Endodermal cell (in vitro differentiated cells): ENCODE measurements around the gene DACH2. TPM values are rescaled to one million over a fixed set of nuclear protein-coding genes. Genes with fewer than 3 reads are reported as not detected.

Experiments
- DNase-seq: peaks from one replicate; pipeline ENCODE4 v3.0.0-alpha.2; 2017
- H3K27ac ChIP-seq: 2 replicates; pipeline ENCODE4 v1.5.1; 2013; ENCODE audit warnings: mild to moderate bottlenecking, low read depth, low read length, moderate library complexity
- H3K27me3 ChIP-seq: 2 replicates; pipeline ENCODE4 v1.6.1; 2013; ENCODE audit warnings: mild to moderate bottlenecking, low read length, moderate library complexity; ENCODE audit not compliant: insufficient read depth, control insufficient read depth, poor library complexity, severe bottlenecking
- H3K36me3 ChIP-seq: 2 replicates; pipeline ENCODE4 v1.7.0; 2013; ENCODE audit warnings: mild to moderate bottlenecking, low read length, moderate library complexity; ENCODE audit not compliant: control insufficient read depth, insufficient read depth
- H3K4me1 ChIP-seq: one replicate; pipeline ENCODE4 v1.7.0; 2013; ENCODE audit warnings: low read length; ENCODE audit not compliant: control insufficient read depth, insufficient read depth
- H3K4me3 ChIP-seq: 2 replicates; pipeline ENCODE4 v1.5.1; 2013; ENCODE audit warnings: mild to moderate bottlenecking, low read length, moderate library complexity
- H3K9ac ChIP-seq: 2 replicates; pipeline ENCODE4 v1.6.1; 2013; ENCODE audit warnings: mild to moderate bottlenecking, low read length, moderate library complexity; ENCODE audit not compliant: poor library complexity, severe bottlenecking; ENCODE audit errors: extremely low read depth
- H3K9me3 ChIP-seq: 2 replicates; pipeline ENCODE4 v1.6.1; 2013; ENCODE audit warnings: mild to moderate bottlenecking, low read length, moderate library complexity; ENCODE audit not compliant: control insufficient read depth
- H3K27ac Mint-ChIP-seq: 2 replicates; pipeline ENCODE4 v1.8.0; 2020; ENCODE audit warnings: mixed read lengths
- H3K27me3 Mint-ChIP-seq: 2 replicates; pipeline ENCODE4 v1.8.0; 2021; ENCODE audit warnings: mild to moderate bottlenecking, mixed read lengths; ENCODE audit not compliant: insufficient read depth
- H3K36me3 Mint-ChIP-seq: 2 replicates; pipeline ENCODE4 v1.8.0; 2020; ENCODE audit warnings: low read depth, mixed read lengths
- H3K4me1 Mint-ChIP-seq: 2 replicates; pipeline ENCODE4 v1.8.0; 2020; ENCODE audit warnings: mixed read lengths
- H3K4me3 Mint-ChIP-seq: 2 replicates; pipeline ENCODE4 v1.8.0; 2020; ENCODE audit warnings: mild to moderate bottlenecking, moderate library complexity, mixed read lengths
- H3K9me3 Mint-ChIP-seq: 2 replicates; pipeline ENCODE4 v1.8.0; 2020; ENCODE audit warnings: mild to moderate bottlenecking, mixed read lengths
- WGBS, 2 experiments: methylation state at CpG; one replicate each; pipeline versions ENCODE4 v1.1.5 to v1.1.7; 2013; ENCODE audit warnings: missing lambda C conversion rate in 2 of 2, mixed read lengths in 1 of 2; ENCODE audit not compliant: insufficient coverage in 1 of 2, insufficient read length in 1 of 2; 5-methylcytosine and 5-hydroxymethylcytosine counted together
- total RNA-seq, 2 donors: library from RNA; stranded (reverse); fragmentation: NEBNext Ultra II Directional in 1 of 2; extraction: Animal tissue kit (Norgen Biotek cat#: 25700) in 1 of 2; gene quantifications; 2 replicates in 1 of 2; 3 replicates in 1 of 2; pipeline ENCODE4 v1.2.1, GENCODE V29; 2021
- TF ChIP-seq, protein P1 (sequence below): fragments of 200-600 bp; sonication (generic); conservative IDR thresholded peaks from 2 replicates; pipeline ENCODE4 v1.5.0; 2021; ENCODE audit warnings: antibody characterized with exemption, mild to moderate bottlenecking

Gene DACH2
- total RNA-seq, 2 donors from 2014 or later: 2.2 to 2.3 TPM

GRCh38 chrX:86148594-86148993 lies 343 bp downstream of the DACH2 start:
- Mint-ChIP-seq H3K27me3 (peaks cover 53% of the 10 kb centered on the region), H3K4me3 (peak overlapping the region; percentile 81), H3K27ac (peak overlapping the region; percentile 56), H3K9me3 (no peaks in the 10 kb centered on the region), H3K36me3 (no peaks in the 10 kb centered on the region), H3K4me1 (peaks cover 14% of the 10 kb centered on the region)
- no peak overlapping the region for H3K9ac ChIP-seq
- no peaks in the 10 kb centered on the region for H3K36me3 ChIP-seq
- peak overlapping the region; percentile 86 for H3K4me3 ChIP-seq
- H3K4me1 ChIP-seq: no peaks in the 10 kb centered on the region
- no peaks in the 10 kb centered on the region for H3K9me3 ChIP-seq
- TF ChIP-seq, protein P1, sequence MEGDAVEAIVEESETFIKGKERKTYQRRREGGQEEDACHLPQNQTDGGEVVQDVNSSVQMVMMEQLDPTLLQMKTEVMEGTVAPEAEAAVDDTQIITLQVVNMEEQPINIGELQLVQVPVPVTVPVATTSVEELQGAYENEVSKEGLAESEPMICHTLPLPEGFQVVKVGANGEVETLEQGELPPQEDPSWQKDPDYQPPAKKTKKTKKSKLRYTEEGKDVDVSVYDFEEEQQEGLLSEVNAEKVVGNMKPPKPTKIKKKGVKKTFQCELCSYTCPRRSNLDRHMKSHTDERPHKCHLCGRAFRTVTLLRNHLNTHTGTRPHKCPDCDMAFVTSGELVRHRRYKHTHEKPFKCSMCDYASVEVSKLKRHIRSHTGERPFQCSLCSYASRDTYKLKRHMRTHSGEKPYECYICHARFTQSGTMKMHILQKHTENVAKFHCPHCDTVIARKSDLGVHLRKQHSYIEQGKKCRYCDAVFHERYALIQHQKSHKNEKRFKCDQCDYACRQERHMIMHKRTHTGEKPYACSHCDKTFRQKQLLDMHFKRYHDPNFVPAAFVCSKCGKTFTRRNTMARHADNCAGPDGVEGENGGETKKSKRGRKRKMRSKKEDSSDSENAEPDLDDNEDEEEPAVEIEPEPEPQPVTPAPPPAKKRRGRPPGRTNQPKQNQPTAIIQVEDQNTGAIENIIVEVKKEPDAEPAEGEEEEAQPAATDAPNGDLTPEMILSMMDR: no peak
- 0% methylated on average over 3 to 23 of the region's 23 CpGs for WGBS, 2 experiments
- no peak for DNase-seq
- peaks cover 35% of the 10 kb centered on the region for H3K27me3 ChIP-seq
- no peak overlapping the region for H3K27ac ChIP-seq

DNA sequence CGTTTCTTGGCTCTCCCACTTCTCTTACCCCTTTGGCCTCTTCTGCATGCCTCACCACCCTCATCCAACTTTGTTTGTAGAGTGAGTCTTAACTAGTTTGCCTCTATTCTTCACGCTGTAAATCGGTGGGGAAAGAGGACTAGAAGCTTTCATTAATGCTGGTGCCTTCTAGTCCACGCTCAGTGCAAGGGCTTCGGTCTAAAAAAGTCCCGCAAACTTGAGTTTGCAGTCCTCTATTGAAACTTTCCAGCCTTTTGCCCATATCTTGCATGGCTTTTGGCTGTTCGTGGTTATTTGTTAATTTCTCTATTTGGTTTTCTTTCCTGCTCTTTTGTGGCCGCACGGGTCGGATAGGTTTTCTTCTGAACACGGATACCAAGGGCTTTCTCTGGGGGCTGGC lies 868 bp downstream of the DACH2 start:
- H3K36me3 ChIP-seq: no peaks in the 10 kb centered on the region
- no peak overlapping the region for H3K27ac ChIP-seq
- Mint-ChIP-seq H3K9me3 (no peaks in the 10 kb centered on the region), H3K4me1 (peaks cover 9% of the 10 kb centered on the region), H3K27me3 (peaks cover 50% of the 10 kb centered on the region), H3K4me3 (peak overlapping the region; percentile 81), H3K27ac (no peak overlapping the region), H3K36me3 (no peaks in the 10 kb centered on the region)
- H3K9me3 ChIP-seq: no peaks in the 10 kb centered on the region
- no peaks in the 10 kb centered on the region for H3K4me1 ChIP-seq
- no peak for DNase-seq
- H3K27me3 ChIP-seq: peaks cover 35% of the 10 kb centered on the region
- TF ChIP-seq, protein P1: no peak
- peak overlapping the region; percentile 86 for H3K4me3 ChIP-seq
- no peak overlapping the region for H3K9ac ChIP-seq
- 15 to 40% methylated on average over 1 to 11 of the region's 11 CpGs for WGBS, 2 experiments

GRCh38 chrX:86154553-86154952 lies 6.3 kb downstream of the DACH2 start:
- no peak overlapping the region for H3K4me3 ChIP-seq
- TF ChIP-seq, protein P1: no peak

More at GRCh38 chrX:86154553-86154952, 6.3 kb downstream of the DACH2 start:
- H3K27me3 Mint-ChIP-seq: peaks cover 17% of the 10 kb centered on the region
- H3K4me1 Mint-ChIP-seq: peaks cover 3% of the 10 kb centered on the region
- no peak for DNase-seq
- H3K36me3 Mint-ChIP-seq: no peaks in the 10 kb centered on the region
- no peaks in the 10 kb centered on the region for H3K4me1 ChIP-seq
- no peak overlapping the region for H3K4me3 Mint-ChIP-seq
- H3K27ac ChIP-seq: no peak overlapping the region
- no peak overlapping the region for H3K27ac Mint-ChIP-seq
- H3K27me3 ChIP-seq: peaks cover 12% of the 10 kb centered on the region
- 80 to 98% methylated on average over 1 to 3 of the region's 3 CpGs for WGBS, 2 experiments
- H3K36me3 ChIP-seq: no peaks in the 10 kb centered on the region
- no peaks in the 10 kb centered on the region for H3K9me3 Mint-ChIP-seq
- H3K9ac ChIP-seq: no peak overlapping the region
- no peaks in the 10 kb centered on the region for H3K9me3 ChIP-seq
